Sigmoid colon (tissue), 7 donors: Measurements from ENCODE around the gene TRPT1. TPM values are rescaled to one million over a fixed set of nuclear protein-coding genes. Genes with fewer than 3 reads are reported as not detected.

Experiments used
- DNase-seq: peaks from one replicate; pipeline ENCODE4 v3.0.0-alpha.2; 2019
- H3K27ac ChIP-seq, 4 donors: fragments of 200-600 bp; sonication (generic); one replicate each; pipeline ENCODE4 v1.5.1; 2016 to 2019; ENCODE audit warnings: mild to moderate bottlenecking in 1 of 4
- H3K27me3 ChIP-seq, 3 donors: fragments of 200-600 bp; sonication (generic); one replicate each; pipeline ENCODE4 v1.5.1; 2019; ENCODE audit warnings: mild to moderate bottlenecking in 1 of 3
- H3K36me3 ChIP-seq, 4 donors: fragments of 200-600 bp; sonication (generic); one replicate each; pipeline ENCODE4 v1.5.1; 2016 to 2019
- H3K4me1 ChIP-seq, 4 donors: fragments of 200-600 bp; sonication (generic); one replicate each; pipeline ENCODE4 v1.5.1; 2017 to 2019
- H3K4me3 ChIP-seq, 4 donors: fragments of 200-600 bp; sonication (generic); one replicate each; pipeline ENCODE4 v1.5.1; 2017 to 2019; ENCODE audit warnings: mild to moderate bottlenecking in 2 of 4, moderate library complexity in 1 of 4
- H3K9me3 ChIP-seq, 4 donors: fragments of 200-600 bp in 3 of 4; sonication (generic) in 3 of 4; one replicate each; pipeline versions ENCODE4 v1.5.1 to v1.6.1; 2013 to 2019
- CTCF ChIP-seq, 4 experiments: fragments of 450-650 bp in 3 of 4; fragments of 200-600 bp in 1 of 4; IDR thresholded peaks; one replicate each; pipeline ENCODE4 v1.5.1; 2016 to 2019; ENCODE audit warnings: antibody characterized with exemption in 4 of 4, mild to moderate bottlenecking in 3 of 4, moderate library complexity in 2 of 4
- EP300 ChIP-seq, 4 donors: sonication (generic); formaldehyde crosslinking; IDR thresholded peaks; one replicate each; pipeline ENCODE4 v1.6.1; 2017; ENCODE audit warnings: antibody characterized with exemption in 4 of 4
- POLR2A ChIP-seq, 2 donors: fragments of 450-650 bp; IDR thresholded peaks; one replicate each; pipeline ENCODE4 v1.6.1; 2016; ENCODE audit warnings: antibody characterized with exemption in 2 of 2, mild to moderate bottlenecking in 2 of 2, moderate library complexity in 2 of 2
- POLR2AphosphoS5 ChIP-seq, 4 donors: sonication (generic); formaldehyde crosslinking; IDR thresholded peaks; one replicate each; pipeline ENCODE4 v1.6.1; 2017; ENCODE audit warnings: antibody characterized with exemption in 4 of 4
- WGBS, 2 donors: extraction: QIAGEN DNeasy Blood & Tissue Kit; methylation state at CpG; one replicate each; pipeline ENCODE4 v1.1.7; 2013; 5-methylcytosine and 5-hydroxymethylcytosine counted together
- intact Hi-C: fragments of 100-400 bp; cut with DNase I; formaldehyde crosslinking; loops from one replicate; pipeline ENCODE4 v1.15.1; 2023
- polyA plus RNA-seq, 3 donors: library from polyadenylated mRNA; stranded (reverse); fragments of 200-250 nt; gene quantifications; one replicate each; pipeline ENCODE4 v1.2.3, GENCODE V29; 2013
- total RNA-seq, 4 donors: library from RNA; depleted of rRNA; stranded (reverse); fragments of >200 nt; gene quantifications; one replicate each; pipeline ENCODE4 v1.1.0, GENCODE V29; 2016
- donor health status: healthy with polysubstance abuse.
- donor health status: Bipolar disorder and iron deficiency.
- donor health status: healthy.

TRPT1 gene
- total and polyA plus RNA-seq, 7 donors: 45.7 to 82.8 (median 79.2) TPM

- 79 to 88% methylated on average over 30 of the region's 30 CpGs for WGBS, 2 donors
- no peak overlapping the region for H3K27ac ChIP-seq
- H3K36me3 ChIP-seq: no peaks in the 10 kb centered on the region
- H3K27me3 ChIP-seq: no peaks in the 10 kb centered on the region
- peaks cover 0 to 18% (median 6%) of the 10 kb centered on the region in 4 donors for H3K4me1 ChIP-seq
- H3K4me3 ChIP-seq: no peak overlapping the region
- intact Hi-C loops: no loop called here
- TF ChIP-seq CTCF (IDR thresholded peaks at IDR 0.05) (no peak), POLR2AphosphoS5 (IDR thresholded peaks at IDR 0.05) (no peak), EP300 (IDR thresholded peaks at IDR 0.05) (no peak), POLR2A (IDR thresholded peaks at IDR 0.05) (no peak)
- no peaks in the 10 kb centered on the region for H3K9me3 ChIP-seq
- DNase-seq: no peak
Measured at GRCh38 chr11:64211181-64211872, 14.7 kb downstream of the TRPT1 start.

GRCh38 chr11:64210301-64211020, 15.5 kb downstream of the TRPT1 start:
- Histone ChIP-seq H3K27me3 (no peaks in the 10 kb centered on the region), H3K9me3 (no peaks in the 10 kb centered on the region), H3K4me3 (no peak overlapping the region), H3K36me3 (peaks cover 0 to 5% (median 0%) of the 10 kb centered on the region in 4 donors), H3K27ac (no peak overlapping the region), H3K4me1 (peaks cover 0 to 18% (median 6%) of the 10 kb centered on the region in 4 donors)
- intact Hi-C loops: no loop called here
- TF ChIP-seq POLR2A (IDR thresholded peaks at IDR 0.05) (no peak), EP300 (IDR thresholded peaks at IDR 0.05) (no peak), POLR2AphosphoS5 (IDR thresholded peaks at IDR 0.05) (no peak), CTCF (IDR thresholded peaks at IDR 0.05) (no peak)
- 95% methylated on average over 24 of the region's 24 CpGs for WGBS, 2 donors
- no peak for DNase-seq

GRCh38 chr11:64209563-64209843, 16.5 kb downstream of the TRPT1 start:
- Histone ChIP-seq H3K9me3 (no peaks in the 10 kb centered on the region), H3K27ac (no peak overlapping the region), H3K27me3 (no peaks in the 10 kb centered on the region), H3K4me1 (peaks cover 0 to 27% (median 11%) of the 10 kb centered on the region in 4 donors), H3K4me3 (no peak overlapping the region), H3K36me3 (peaks cover 0 to 11% (median 0%) of the 10 kb centered on the region in 4 donors)
- DNase-seq: no peak
- intact Hi-C loops: no loop called here
- TF ChIP-seq POLR2A (IDR thresholded peaks at IDR 0.05): no peak
- TF ChIP-seq POLR2AphosphoS5 (IDR thresholded peaks at IDR 0.05): no peak
- no peak for TF ChIP-seq EP300 (IDR thresholded peaks at IDR 0.05)
- TF ChIP-seq CTCF (IDR thresholded peaks at IDR 0.05): no peak
- 92 to 93% methylated on average over 8 of the region's 8 CpGs for WGBS, 2 donors

DNA sequence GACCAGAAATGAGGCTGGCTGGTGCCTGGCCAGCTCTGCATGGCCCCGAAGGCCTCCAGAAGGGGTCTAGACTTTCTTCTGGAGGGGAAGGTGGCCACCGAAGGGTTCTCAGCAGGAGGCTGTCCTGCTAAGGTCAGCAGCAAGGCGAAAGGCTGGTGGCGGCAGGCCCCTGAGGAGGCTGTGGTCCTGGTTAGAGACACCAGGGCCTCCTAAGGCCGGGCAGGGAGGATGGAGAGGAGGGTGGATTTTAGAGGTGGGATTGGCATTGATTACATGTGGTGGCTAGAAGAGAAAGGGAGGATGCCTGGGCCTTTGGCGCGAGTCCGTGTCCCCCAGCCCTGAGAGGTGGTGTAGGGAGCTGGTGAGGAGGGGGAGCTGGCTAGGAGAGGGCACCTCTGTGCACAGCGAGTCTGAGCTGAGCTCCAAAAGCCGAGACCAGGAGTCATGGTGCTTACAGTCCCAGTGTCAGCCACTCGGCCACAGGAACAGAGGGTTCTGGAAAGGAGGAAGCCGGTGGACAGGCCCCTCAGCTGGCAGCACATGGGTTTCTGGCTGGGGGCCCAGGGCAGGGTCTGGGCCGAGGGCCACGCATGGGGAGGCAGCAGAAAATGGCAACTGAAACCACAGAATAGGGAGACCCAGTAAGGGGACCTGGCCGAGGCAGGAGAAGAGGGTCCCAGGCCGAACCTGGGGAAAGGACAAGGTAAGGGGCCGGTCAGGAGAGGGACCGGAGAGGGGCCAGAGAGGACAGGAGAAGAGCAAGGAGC, 17.0 kb downstream of the TRPT1 start:
- H3K4me1 ChIP-seq: peaks cover 0 to 32% (median 17%) of the 10 kb centered on the region in 4 donors
- H3K4me3 ChIP-seq: no peak overlapping the region
- TF ChIP-seq POLR2AphosphoS5 (IDR thresholded peaks at IDR 0.05): no peak
- TF ChIP-seq CTCF (IDR thresholded peaks at IDR 0.05): no peak
- TF ChIP-seq POLR2A (IDR thresholded peaks at IDR 0.05): no peak
- TF ChIP-seq EP300 (IDR thresholded peaks at IDR 0.05): no peak
- no peak for DNase-seq
- no peaks in the 10 kb centered on the region for H3K9me3 ChIP-seq
- WGBS, 2 donors: 88 to 91% methylated on average over 18 of the region's 18 CpGs
- no peaks in the 10 kb centered on the region for H3K27me3 ChIP-seq
- intact Hi-C loops: no loop called here
- H3K36me3 ChIP-seq: peaks cover 2 to 16% (median 3%) of the 10 kb centered on the region in 4 donors
- peak overlapping the region; percentile 68 to 77 (median 70) for H3K27ac ChIP-seq
